ENCODE measurements around the gene LGALS7.

DNA sequence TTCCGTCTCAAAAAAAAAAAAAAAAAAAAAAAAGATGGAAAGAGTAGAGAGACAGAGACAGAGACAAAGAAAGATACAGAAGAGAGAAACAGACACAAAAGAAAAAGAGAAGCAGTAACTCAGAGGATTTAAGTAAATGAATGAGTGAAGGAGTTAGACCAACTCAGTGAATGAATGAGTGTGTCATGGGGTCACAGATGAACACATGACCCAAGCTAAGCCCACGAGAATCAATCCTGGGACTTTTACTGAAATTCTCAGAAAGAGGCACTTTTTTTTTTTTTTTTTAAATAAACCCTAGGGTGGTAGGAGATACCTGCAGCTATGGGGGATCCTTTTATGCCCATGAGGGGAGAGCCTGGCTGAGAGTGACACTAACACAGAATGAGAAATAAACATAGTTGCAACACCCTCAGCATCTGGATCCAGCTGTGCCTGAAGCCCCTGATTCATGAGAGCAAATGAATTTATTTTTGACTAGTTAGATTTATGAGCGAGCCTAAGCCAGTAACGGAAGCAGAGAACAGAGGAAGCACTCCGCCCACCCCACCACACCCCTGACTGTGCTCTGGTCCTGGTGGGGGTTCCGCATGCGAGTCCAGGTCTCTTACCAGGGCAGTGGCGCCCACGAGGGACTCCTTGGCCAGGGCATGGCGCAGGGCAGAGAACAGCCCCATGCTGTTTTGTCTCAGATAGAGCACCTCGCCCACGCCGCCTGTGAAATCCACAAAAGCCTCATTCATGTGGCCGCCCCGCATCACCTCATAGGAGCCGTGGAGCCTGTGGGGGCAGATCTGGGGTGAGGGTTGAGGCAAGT, 33.7 kb downstream of the LGALS7 start:
- TF ChIP-seq, protein P1, sequence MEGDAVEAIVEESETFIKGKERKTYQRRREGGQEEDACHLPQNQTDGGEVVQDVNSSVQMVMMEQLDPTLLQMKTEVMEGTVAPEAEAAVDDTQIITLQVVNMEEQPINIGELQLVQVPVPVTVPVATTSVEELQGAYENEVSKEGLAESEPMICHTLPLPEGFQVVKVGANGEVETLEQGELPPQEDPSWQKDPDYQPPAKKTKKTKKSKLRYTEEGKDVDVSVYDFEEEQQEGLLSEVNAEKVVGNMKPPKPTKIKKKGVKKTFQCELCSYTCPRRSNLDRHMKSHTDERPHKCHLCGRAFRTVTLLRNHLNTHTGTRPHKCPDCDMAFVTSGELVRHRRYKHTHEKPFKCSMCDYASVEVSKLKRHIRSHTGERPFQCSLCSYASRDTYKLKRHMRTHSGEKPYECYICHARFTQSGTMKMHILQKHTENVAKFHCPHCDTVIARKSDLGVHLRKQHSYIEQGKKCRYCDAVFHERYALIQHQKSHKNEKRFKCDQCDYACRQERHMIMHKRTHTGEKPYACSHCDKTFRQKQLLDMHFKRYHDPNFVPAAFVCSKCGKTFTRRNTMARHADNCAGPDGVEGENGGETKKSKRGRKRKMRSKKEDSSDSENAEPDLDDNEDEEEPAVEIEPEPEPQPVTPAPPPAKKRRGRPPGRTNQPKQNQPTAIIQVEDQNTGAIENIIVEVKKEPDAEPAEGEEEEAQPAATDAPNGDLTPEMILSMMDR (IDR thresholded peaks at IDR 0.05) = no peak
- TF ChIP-seq POLR2A (IDR thresholded peaks at IDR 0.05) = no peak

Measured in vagina (tissue), 2 donors.